WTC11 (cell line): ENCODE results near the gene PEX10. TPM values are rescaled to one million over a fixed set of nuclear protein-coding genes. Genes with fewer than 3 reads are reported as not detected.

Experiments used
- ATAC-seq: fragments of 200-7000 bp; cut with Tn5 transposase; 2 replicates; pipeline ENCODE4 v1.10.0; 2021; ENCODE audit warnings: mild to moderate bottlenecking, moderate library complexity
- CTCF ChIA-PET: fragments of 300-600 bp; sonication (Branson Sonifier 250); formaldehyde crosslinking; loops from one replicate; lab custom pipeline; 2021; ENCODE audit warnings: antibody characterized with exemption; lab: Charles Lee
- POLR2A ChIA-PET: fragments of 350-600 bp; sonication (Branson Sonifier 250); formaldehyde crosslinking; loops from one replicate; lab custom pipeline; 2021; ENCODE audit warnings: antibody characterized with exemption; lab: Charles Lee
- DNase-seq: peaks from one replicate; pipeline ENCODE4 v3.0.0; 2021; ENCODE audit warnings: low spot score
- H3K27ac Mint-ChIP-seq: 2 replicates; pipeline ENCODE4 v1.8.0; 2021; ENCODE audit warnings: mixed read lengths
- H3K27me3 Mint-ChIP-seq: 2 replicates; pipeline ENCODE4 v1.8.0; 2021; ENCODE audit warnings: low read depth, mild to moderate bottlenecking, moderate library complexity, mixed read lengths
- H3K36me3 Mint-ChIP-seq: 2 replicates; pipeline ENCODE4 v1.8.0; 2021; ENCODE audit warnings: mixed read lengths
- H3K4me1 Mint-ChIP-seq: 2 replicates; pipeline ENCODE4 v1.8.0; 2022; ENCODE audit warnings: mixed read lengths
- H3K4me3 Mint-ChIP-seq: 2 replicates; pipeline ENCODE4 v1.8.0; 2021; ENCODE audit warnings: mild to moderate bottlenecking, moderate library complexity, mixed read lengths
- H3K9me3 Mint-ChIP-seq: 2 replicates; pipeline ENCODE4 v1.8.0; 2021; ENCODE audit warnings: mixed read lengths
- CREM ChIP-seq: sonication (generic); formaldehyde crosslinking; IDR thresholded peaks from 2 replicates; pipeline ENCODE4 v1.8.1; 2022; ENCODE audit warnings: mild to moderate bottlenecking, missing genetic modification reagents, moderate library complexity
- FOXP1 ChIP-seq: sonication (generic); formaldehyde crosslinking; IDR thresholded peaks from 2 replicates; pipeline ENCODE4 v1.8.0; 2022; ENCODE audit warnings: missing genetic modification reagents, mild to moderate bottlenecking, moderate library complexity, borderline replicate concordance
- NFATC4 ChIP-seq: fragments of 250-450 bp; sonication (Bioruptor Pico); IDR thresholded peaks from 2 replicates; pipeline ENCODE4 v1.9.0; 2021; ENCODE audit warnings: mild to moderate bottlenecking
- NFYB ChIP-seq: sonication (generic); formaldehyde crosslinking; conservative IDR thresholded peaks from 2 replicates; pipeline ENCODE4 v1.8.0; 2022; ENCODE audit warnings: low read depth, missing genetic modification reagents
- RELA ChIP-seq: sonication (generic); formaldehyde crosslinking; IDR thresholded peaks from 2 replicates; pipeline ENCODE4 v1.8.1; 2022; ENCODE audit warnings: missing genetic modification reagents, mild to moderate bottlenecking, borderline replicate concordance
- SOX15 ChIP-seq: fragments of 250-450 bp; sonication (Bioruptor Pico); IDR thresholded peaks from 2 replicates; pipeline ENCODE4 v1.9.0; 2021; ENCODE audit warnings: mild to moderate bottlenecking
- TCF7 ChIP-seq: sonication (generic); formaldehyde crosslinking; IDR thresholded peaks from 2 replicates; pipeline ENCODE4 v1.8.0; 2022; ENCODE audit warnings: mild to moderate bottlenecking, low read depth, missing genetic modification reagents, moderate library complexity
- ZNF219 ChIP-seq: sonication (generic); formaldehyde crosslinking; IDR thresholded peaks from 2 replicates; pipeline ENCODE4 v1.8.0; 2023; ENCODE audit warnings: missing genetic modification reagents, mild to moderate bottlenecking, borderline replicate concordance
- ZNF232 ChIP-seq: sonication (generic); formaldehyde crosslinking; IDR thresholded peaks from 2 replicates; pipeline ENCODE4 v1.8.0; 2022; ENCODE audit warnings: mild to moderate bottlenecking, missing genetic modification reagents
- total RNA-seq: library from RNA; stranded (reverse); gene quantifications from 3 replicates; pipeline ENCODE4 v1.2.3, GENCODE V29; 2021
- TF ChIP-seq, protein P1 (sequence below): sonication (generic); formaldehyde crosslinking; IDR thresholded peaks from 2 replicates; pipeline ENCODE4 v1.8.1; 2022; ENCODE audit warnings: mild to moderate bottlenecking, missing genetic modification reagents, moderate library complexity, borderline replicate concordance
- TF ChIP-seq, protein P2 (sequence below): sonication (generic); formaldehyde crosslinking; IDR thresholded peaks from 2 replicates; pipeline ENCODE4 v1.8.1; 2023; ENCODE audit warnings: mild to moderate bottlenecking, missing genetic modification reagents, moderate library complexity
- TF ChIP-seq, protein P3 (sequence below): fragments of 250-450 bp; sonication (Bioruptor Pico); conservative IDR thresholded peaks from 2 replicates; pipeline ENCODE4 v1.9.0; 2021; ENCODE audit warnings: mild to moderate bottlenecking
- TF ChIP-seq, protein P4 (sequence below): sonication (generic); formaldehyde crosslinking; IDR thresholded peaks from 2 replicates; pipeline ENCODE4 v1.8.0; 2023; ENCODE audit warnings: missing genetic modification reagents
- TF ChIP-seq, protein P5 (sequence below): sonication (generic); formaldehyde crosslinking; IDR thresholded peaks from 2 replicates; pipeline ENCODE4 v1.8.1; 2022; ENCODE audit warnings: missing genetic modification reagents, borderline replicate concordance

The PEX10 gene
- total RNA-seq, 1 experiment from 2014 or later = 29.3 TPM

DNA sequence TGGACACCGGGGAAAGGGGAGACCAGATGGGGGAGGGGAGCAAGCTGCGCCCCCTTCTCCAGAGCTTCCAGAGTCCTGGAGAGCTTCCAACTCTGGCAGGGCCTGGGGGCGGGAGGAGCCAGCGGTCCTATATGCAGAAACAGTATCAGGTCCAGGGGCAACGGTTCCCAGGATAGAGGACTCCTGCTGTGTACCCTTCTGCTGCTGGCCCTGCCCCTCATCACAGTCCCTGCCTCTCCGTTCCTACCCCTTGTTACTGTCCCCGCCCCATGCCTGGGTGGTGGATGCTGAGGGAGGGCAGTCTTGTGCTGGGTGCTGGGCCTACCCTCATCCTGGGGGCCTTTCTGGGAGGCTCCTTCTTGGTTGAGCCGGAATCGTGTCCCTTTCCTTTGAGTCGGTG lies 19.2 kb upstream of the PEX10 start:
- H3K4me3 Mint-ChIP-seq = no peak overlapping the region
- no peak for DNase-seq
- ChIA-PET CTCF (interaction anchor here (0.6 kb wide), 1 partner anchor 18 kb away, joined by 4 read pairs; no protein-coding TSS in a partner anchor), POLR2A (no interaction called here)
- no peaks in the 10 kb centered on the region for H3K27me3 Mint-ChIP-seq
- H3K36me3 Mint-ChIP-seq = no peaks in the 10 kb centered on the region
- peaks cover 11% of the 10 kb centered on the region for H3K9me3 Mint-ChIP-seq
- H3K4me1 Mint-ChIP-seq = no peaks in the 10 kb centered on the region
- TF ChIP-seq RELA (no peak), NFATC4 (CRISPR knock-in tag) (no peak), NFYB (CRISPR knock-in tag) (no peak), SOX15 (CRISPR knock-in tag) (no peak), FOXP1 (CRISPR knock-in tag) (no peak), TCF7 (CRISPR knock-in tag) (no peak)
- TF ChIP-seq, protein P1, sequence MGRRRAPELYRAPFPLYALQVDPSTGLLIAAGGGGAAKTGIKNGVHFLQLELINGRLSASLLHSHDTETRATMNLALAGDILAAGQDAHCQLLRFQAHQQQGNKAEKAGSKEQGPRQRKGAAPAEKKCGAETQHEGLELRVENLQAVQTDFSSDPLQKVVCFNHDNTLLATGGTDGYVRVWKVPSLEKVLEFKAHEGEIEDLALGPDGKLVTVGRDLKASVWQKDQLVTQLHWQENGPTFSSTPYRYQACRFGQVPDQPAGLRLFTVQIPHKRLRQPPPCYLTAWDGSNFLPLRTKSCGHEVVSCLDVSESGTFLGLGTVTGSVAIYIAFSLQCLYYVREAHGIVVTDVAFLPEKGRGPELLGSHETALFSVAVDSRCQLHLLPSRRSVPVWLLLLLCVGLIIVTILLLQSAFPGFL (CRISPR knock-in tag) = no peak
- TF ChIP-seq, protein P2, sequence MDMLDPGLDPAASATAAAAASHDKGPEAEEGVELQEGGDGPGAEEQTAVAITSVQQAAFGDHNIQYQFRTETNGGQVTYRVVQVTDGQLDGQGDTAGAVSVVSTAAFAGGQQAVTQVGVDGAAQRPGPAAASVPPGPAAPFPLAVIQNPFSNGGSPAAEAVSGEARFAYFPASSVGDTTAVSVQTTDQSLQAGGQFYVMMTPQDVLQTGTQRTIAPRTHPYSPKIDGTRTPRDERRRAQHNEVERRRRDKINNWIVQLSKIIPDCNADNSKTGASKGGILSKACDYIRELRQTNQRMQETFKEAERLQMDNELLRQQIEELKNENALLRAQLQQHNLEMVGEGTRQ (CRISPR knock-in tag) = no peak
- TF ChIP-seq, protein P3, sequence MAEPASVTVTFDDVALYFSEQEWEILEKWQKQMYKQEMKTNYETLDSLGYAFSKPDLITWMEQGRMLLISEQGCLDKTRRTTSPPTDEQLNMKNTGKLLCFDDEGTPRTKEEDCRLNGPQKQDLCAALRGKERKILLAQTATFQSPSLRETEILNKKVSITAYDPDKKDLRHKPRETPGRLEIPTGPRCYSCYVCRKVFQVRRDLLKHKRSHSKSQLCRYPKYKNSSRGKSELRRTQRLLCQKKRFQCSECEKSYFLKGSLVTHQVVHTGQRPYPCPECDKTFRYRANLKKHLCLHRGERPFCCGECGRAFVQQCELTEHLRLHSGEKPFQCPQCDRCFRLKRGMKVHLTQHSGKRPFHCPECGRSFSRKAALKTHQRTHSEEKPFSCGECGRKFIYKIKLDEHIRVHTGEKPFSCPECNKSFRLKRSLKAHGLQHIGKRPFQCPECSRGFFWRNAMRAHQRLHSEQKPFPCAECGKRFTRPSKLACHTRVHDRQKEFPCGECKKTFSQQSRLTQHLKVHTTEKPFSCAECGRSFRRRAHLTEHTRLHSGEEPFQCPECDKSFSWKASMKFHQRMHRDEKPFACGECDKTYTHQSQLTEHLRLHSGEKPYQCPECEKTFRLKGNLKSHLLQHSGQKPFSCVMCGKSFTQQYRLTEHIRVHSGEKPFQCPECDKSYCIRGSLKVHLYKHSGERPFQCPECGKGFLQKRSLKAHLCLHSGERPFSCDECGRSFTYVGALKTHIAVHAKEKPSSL (CRISPR knock-in tag) = no peak
- TF ChIP-seq, protein P4, sequence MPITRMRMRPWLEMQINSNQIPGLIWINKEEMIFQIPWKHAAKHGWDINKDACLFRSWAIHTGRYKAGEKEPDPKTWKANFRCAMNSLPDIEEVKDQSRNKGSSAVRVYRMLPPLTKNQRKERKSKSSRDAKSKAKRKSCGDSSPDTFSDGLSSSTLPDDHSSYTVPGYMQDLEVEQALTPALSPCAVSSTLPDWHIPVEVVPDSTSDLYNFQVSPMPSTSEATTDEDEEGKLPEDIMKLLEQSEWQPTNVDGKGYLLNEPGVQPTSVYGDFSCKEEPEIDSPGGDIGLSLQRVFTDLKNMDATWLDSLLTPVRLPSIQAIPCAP (CRISPR knock-in tag) = no peak
- no peak for ATAC-seq
- no peak overlapping the region for H3K27ac Mint-ChIP-seq

DNA sequence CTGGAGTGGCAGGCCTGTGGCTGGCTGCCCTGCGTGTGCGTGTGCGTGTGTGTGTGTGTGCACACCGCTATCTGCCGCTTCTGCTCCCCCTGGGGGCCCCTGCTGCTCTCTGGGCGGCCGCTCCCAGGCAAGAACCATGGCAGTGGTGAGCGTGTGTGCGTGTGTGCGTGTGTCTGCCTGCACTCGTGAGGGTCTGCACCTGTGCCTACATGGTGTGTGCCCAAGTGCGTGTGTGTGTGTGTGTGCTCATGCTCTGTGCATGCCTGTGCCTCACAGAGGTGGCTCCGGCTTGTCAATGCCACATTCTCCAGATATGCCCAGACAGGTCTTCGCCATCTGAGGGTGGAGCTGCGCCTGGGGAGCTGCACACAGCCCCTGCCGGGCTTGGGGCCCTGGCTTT lies 18.7 kb upstream of the PEX10 start:
- H3K4me3 Mint-ChIP-seq = no peak overlapping the region
- TF ChIP-seq, protein P5, sequence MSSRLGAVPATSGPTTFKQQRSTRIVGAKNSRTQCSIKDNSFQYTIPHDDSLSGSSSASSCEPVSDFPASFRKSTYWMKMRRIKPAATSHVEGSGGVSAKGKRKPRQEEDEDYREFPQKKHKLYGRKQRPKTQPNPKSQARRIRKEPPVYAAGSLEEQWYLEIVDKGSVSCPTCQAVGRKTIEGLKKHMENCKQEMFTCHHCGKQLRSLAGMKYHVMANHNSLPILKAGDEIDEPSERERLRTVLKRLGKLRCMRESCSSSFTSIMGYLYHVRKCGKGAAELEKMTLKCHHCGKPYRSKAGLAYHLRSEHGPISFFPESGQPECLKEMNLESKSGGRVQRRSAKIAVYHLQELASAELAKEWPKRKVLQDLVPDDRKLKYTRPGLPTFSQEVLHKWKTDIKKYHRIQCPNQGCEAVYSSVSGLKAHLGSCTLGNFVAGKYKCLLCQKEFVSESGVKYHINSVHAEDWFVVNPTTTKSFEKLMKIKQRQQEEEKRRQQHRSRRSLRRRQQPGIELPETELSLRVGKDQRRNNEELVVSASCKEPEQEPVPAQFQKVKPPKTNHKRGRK (CRISPR knock-in tag) = no peak
- TF ChIP-seq, all 79 proteins: peak for 0
- Mint-ChIP-seq H3K36me3 (no peaks in the 10 kb centered on the region), H3K4me1 (no peaks in the 10 kb centered on the region), H3K27ac (no peak overlapping the region), H3K9me3 (peaks cover 11% of the 10 kb centered on the region), H3K27me3 (no peaks in the 10 kb centered on the region)
- DNase-seq (no peak), ATAC-seq (no peak)
- ChIA-PET CTCF (interaction anchor here (1.4 to 1.7 kb wide), 3 partner anchors 15 to 117 kb away, joined by 3 to 9 read pairs (median 8); no protein-coding TSS in a partner anchor), POLR2A (no interaction called here)

DNA sequence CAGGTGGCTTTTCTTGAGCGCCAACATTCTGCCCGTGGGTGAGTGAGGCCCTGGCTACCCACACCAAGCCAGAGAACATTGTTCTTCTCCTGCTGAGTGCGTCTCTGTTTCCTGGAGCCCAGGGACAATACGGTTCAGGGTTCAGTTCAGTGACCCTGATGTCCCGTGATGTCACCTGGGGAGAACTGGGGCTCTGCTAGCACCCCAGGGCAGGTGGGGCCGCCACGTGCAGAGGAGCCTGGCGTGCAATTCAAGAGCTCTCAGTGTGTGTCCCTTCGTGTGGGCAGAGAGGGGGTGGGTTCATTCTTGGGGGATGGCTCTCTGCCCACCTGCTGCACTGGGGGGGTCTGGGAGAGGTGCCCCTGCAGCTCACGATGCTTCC lies 18.2 kb upstream of the PEX10 start:
- no peaks in the 10 kb centered on the region for H3K27me3 Mint-ChIP-seq
- CTCF ChIA-PET = interaction anchor here (1.0 to 1.7 kb wide), 9 partner anchors 10 to 356 kb away, joined by 3 to 9 read pairs (median 4); no protein-coding TSS in a partner anchor
- ATAC-seq = no peak

More for the DNA sequence above, 18.2 kb upstream of the PEX10 start:
- POLR2A ChIA-PET = no interaction called here
- Mint-ChIP-seq H3K27ac (no peak overlapping the region), H3K4me1 (no peaks in the 10 kb centered on the region), H3K4me3 (no peak overlapping the region), H3K36me3 (no peaks in the 10 kb centered on the region), H3K9me3 (peaks cover 11% of the 10 kb centered on the region)
- no peak for DNase-seq
- TF ChIP-seq ZNF232 (CRISPR knock-in tag) (no peak), ZNF219 (CRISPR knock-in tag) (no peak), CREM (CRISPR knock-in tag) (no peak)
